SKM-1 treated with dmso at 0.1 percent for 144 hours (cell line): ENCODE measurements around the gene LYZL1.
"Not testable (repeated sequence)": the region's sequence is repeated elsewhere in the genome, so short reads cannot be mapped to it uniquely, and the experiment has no call there.

Experiments
- DNase-seq: peaks from one replicate; lab custom pipeline; 2025; ENCODE audit not compliant: unreplicated experiment; lab: John Stamatoyannopoulos, UW

LYZL1 gene

GRCh38 chr10:29259498-29259897 lies 29.4 kb upstream of the LYZL1 start:
- DNase-seq = no peak

GRCh38 chr10:29263506-29263905 lies 25.4 kb upstream of the LYZL1 start:
- no peak for DNase-seq

GRCh38 chr10:29265210-29265768 lies 23.6 kb upstream of the LYZL1 start:
- DNase-seq = no peak

GRCh38 chr10:29266641-29267040 lies 22.2 kb upstream of the LYZL1 start:
- DNase-seq = no peak

GRCh38 chr10:29268011-29268410 lies 20.9 kb upstream of the LYZL1 start:
- no peak for DNase-seq

- DNase-seq = no peak
Observed at GRCh38 chr10:29269486-29269885, 19.4 kb upstream of the LYZL1 start.

- DNase-seq = no peak
Observed at GRCh38 chr10:29270883-29271282, 18.0 kb upstream of the LYZL1 start.

- DNase-seq = no peak
Observed at GRCh38 chr10:29271877-29272276, 17.0 kb upstream of the LYZL1 start.

GRCh38 chr10:29273478-29273877 lies 15.4 kb upstream of the LYZL1 start:
- DNase-seq = no peak

- DNase-seq = no peak
Observed at GRCh38 chr10:29276251-29276850, 12.5 kb upstream of the LYZL1 start.

GRCh38 chr10:29277296-29277695 lies 11.6 kb upstream of the LYZL1 start:
- no peak for DNase-seq

GRCh38 chr10:29279779-29280487 lies 8.9 kb upstream of the LYZL1 start:
- no peak for DNase-seq

- DNase-seq = no peak
Observed at GRCh38 chr10:29280488-29280840, 8.4 kb upstream of the LYZL1 start.

GRCh38 chr10:29285624-29286051 lies 3.2 kb upstream of the LYZL1 start:
- DNase-seq = no peak

- no peak for DNase-seq
Observed at GRCh38 chr10:29287635-29288034, 1.2 kb upstream of the LYZL1 start.

GRCh38 chr10:29291561-29291960 lies 2.7 kb downstream of the LYZL1 start:
- not testable (repeated sequence) for DNase-seq

GRCh38 chr10:29292406-29292805 lies 3.5 kb downstream of the LYZL1 start:
- not testable (repeated sequence) for DNase-seq

- no peak for DNase-seq
Observed at GRCh38 chr10:29295813-29296212, 6.9 kb downstream of the LYZL1 start.

- no peak for DNase-seq
Observed at GRCh38 chr10:29297678-29298077, 8.8 kb downstream of the LYZL1 start.

GRCh38 chr10:29301359-29301910 lies 12.6 kb downstream of the LYZL1 start:
- no peak for DNase-seq

- no peak for DNase-seq
Observed at GRCh38 chr10:29302499-29302898, 13.6 kb downstream of the LYZL1 start.

GRCh38 chr10:29304264-29304994 lies 15.6 kb downstream of the LYZL1 start:
- no peak for DNase-seq
